Neural progenitor cell (in vitro differentiated cells): Measurements from ENCODE around the gene JMJD4. TPM values are rescaled to one million over a fixed set of nuclear protein-coding genes. Genes with fewer than 3 reads are reported as not detected.
"Not testable (repeated sequence)": the region's sequence is repeated elsewhere in the genome, so short reads cannot be mapped to it uniquely, and the experiment has no call there.

Experiments used
- DNase-seq: peaks from one replicate; pipeline ENCODE4 v3.0.0-alpha.2; 2016; ENCODE audit warnings: low spot score
- H2AFZ ChIP-seq: fragments of 200-600 bp; sonication (generic); replicated peaks from 2 replicates; pipeline ENCODE4 v1.6.1; 2016; ENCODE audit warnings: antibody characterized with exemption
- H3F3A ChIP-seq: fragments of 200-600 bp; sonication (generic); 2 replicates; pipeline ENCODE4 v1.6.1; 2016; ENCODE audit warnings: antibody characterized with exemption, low read depth
- H3K27ac ChIP-seq: fragments of 200-600 bp; sonication (generic); 2 replicates; pipeline ENCODE4 v1.5.1; 2016; ENCODE audit warnings: mild to moderate bottlenecking
- H3K27me3 ChIP-seq: fragments of 200-600 bp; sonication (generic); 2 replicates; pipeline ENCODE4 v1.6.1; 2016; ENCODE audit warnings: mild to moderate bottlenecking, moderate library complexity
- H3K36me3 ChIP-seq: fragments of 200-600 bp; sonication (generic); 2 replicates; pipeline ENCODE4 v1.5.1; 2016
- H3K4me1 ChIP-seq: fragments of 200-600 bp; sonication (generic); 2 replicates; pipeline ENCODE4 v1.6.1; 2016; ENCODE audit warnings: mixed run types
- H3K4me2 ChIP-seq: fragments of 200-600 bp; sonication (generic); 2 replicates; pipeline ENCODE4 v1.6.1; 2016
- H3K4me3 ChIP-seq: fragments of 200-600 bp; sonication (generic); 2 replicates; pipeline ENCODE4 v1.5.1; 2016
- H3K79me2 ChIP-seq: fragments of 200-600 bp; sonication (generic); 2 replicates; pipeline ENCODE4 v1.6.1; 2016; ENCODE audit warnings: low read depth
- H3K9ac ChIP-seq: fragments of 200-600 bp; sonication (generic); 2 replicates; pipeline ENCODE4 v1.6.1; 2016
- H3K9me3 ChIP-seq: fragments of 200-600 bp; sonication (generic); 2 replicates; pipeline ENCODE4 v1.5.1; 2016; ENCODE audit warnings: low read depth
- H4K20me1 ChIP-seq: fragments of 200-600 bp; sonication (generic); 2 replicates; pipeline ENCODE4 v1.6.1; 2016; ENCODE audit warnings: low read depth
- H3K27ac Mint-ChIP-seq: 3 replicates; pipeline ENCODE4 v1.8.0; 2021; ENCODE audit warnings: mixed read lengths
- H3K27me3 Mint-ChIP-seq: 2 replicates; pipeline ENCODE4 v1.8.0; 2022; ENCODE audit warnings: low read depth, mild to moderate bottlenecking, inconsistent platforms, moderate library complexity, mixed read lengths; ENCODE audit not compliant: insufficient read depth
- H3K36me3 Mint-ChIP-seq: 3 replicates; pipeline ENCODE4 v1.8.0; 2021; ENCODE audit warnings: mixed read lengths
- H3K4me1 Mint-ChIP-seq: 3 replicates; pipeline ENCODE4 v1.8.0; 2021; ENCODE audit warnings: mixed read lengths
- H3K4me3 Mint-ChIP-seq: 3 replicates; pipeline ENCODE4 v1.8.0; 2021; ENCODE audit warnings: mild to moderate bottlenecking, moderate library complexity, mixed read lengths
- H3K9me3 Mint-ChIP-seq: 3 replicates; pipeline ENCODE4 v1.8.0; 2020; ENCODE audit warnings: mixed read lengths
- CTCF ChIP-seq: fragments of 200-600 bp; sonication (generic); IDR thresholded peaks from 2 replicates; pipeline ENCODE4 v1.5.1; 2017; ENCODE audit warnings: antibody characterized with exemption, mild to moderate bottlenecking
- EZH2 ChIP-seq: fragments of 200-600 bp; sonication (generic); IDR thresholded peaks from 2 replicates; pipeline ENCODE4 v1.6.1; 2017; ENCODE audit warnings: antibody characterized with exemption, mild to moderate bottlenecking, moderate library complexity
- EZH2phosphoT487 ChIP-seq: fragments of 200-600 bp; sonication (generic); IDR thresholded peaks from 2 replicates; pipeline ENCODE4 v1.6.1; 2017; ENCODE audit warnings: antibody characterized with exemption
- total RNA-seq: library from RNA; depleted of rRNA; stranded (reverse); fragments of >200 nt; gene quantifications from 2 replicates; pipeline ENCODE4 v1.2.3, GENCODE V29; 2015; ENCODE audit warnings: low replicate concordance

Gene JMJD4
- total RNA-seq, 1 donor from 2014 or later: 7.5 TPM

- Histone ChIP-seq H3K27me3 (no peaks in the 10 kb centered on the region), H3K4me1 (no peaks in the 10 kb centered on the region), H3K36me3 (no peaks in the 10 kb centered on the region), H4K20me1 (no peaks in the 10 kb centered on the region), H3K9me3 (peaks cover 11% of the 10 kb centered on the region), H3K79me2 (no peaks in the 10 kb centered on the region), H3K9ac (no peak overlapping the region), H3K27ac (no peak overlapping the region), H3K4me3 (no peak overlapping the region), H2AFZ (no peak overlapping the region), H3F3A (no peaks in the 10 kb centered on the region), H3K4me2 (no peak overlapping the region)
- no peaks in the 10 kb centered on the region for H3K36me3 Mint-ChIP-seq
- TF ChIP-seq EZH2phosphoT487 (no peak), EZH2 (no peak), CTCF (no peak)
- H3K27me3 Mint-ChIP-seq: peaks cover 8% of the 10 kb centered on the region
- DNase-seq: no peak
- H3K9me3 Mint-ChIP-seq: peaks cover 43% of the 10 kb centered on the region
- H3K4me1 Mint-ChIP-seq: no peaks in the 10 kb centered on the region
- H3K4me3 Mint-ChIP-seq: no peak overlapping the region
- H3K27ac Mint-ChIP-seq: no peak overlapping the region
Measured at GRCh38 chr1:227712648-227713047, 22.5 kb downstream of the JMJD4 start.

GRCh38 chr1:227710474-227710873, 24.6 kb downstream of the JMJD4 start:
- H3K4me3 Mint-ChIP-seq, H3K4me1 ChIP-seq, H3K79me2 ChIP-seq, H3K27me3 Mint-ChIP-seq, H4K20me1 ChIP-seq, H3K36me3 ChIP-seq, H3K27ac Mint-ChIP-seq, H3K27ac ChIP-seq, H3K4me1 Mint-ChIP-seq, H3K4me3 ChIP-seq, H3K4me2 ChIP-seq, H3K36me3 Mint-ChIP-seq, H3K9ac ChIP-seq, H3K27me3 ChIP-seq, DNase-seq, H2AFZ ChIP-seq, H3F3A ChIP-seq: not testable (repeated sequence)
- H3K9me3 ChIP-seq: peaks cover 11% of the 10 kb centered on the region
- H3K9me3 Mint-ChIP-seq: peaks cover 35% of the 10 kb centered on the region

- H3K79me2 ChIP-seq: no peaks in the 10 kb centered on the region
- no peaks in the 10 kb centered on the region for H3K36me3 ChIP-seq
- H4K20me1 ChIP-seq: no peaks in the 10 kb centered on the region
- peaks cover 11% of the 10 kb centered on the region for H3K9me3 ChIP-seq
- no peak overlapping the region for H3K4me3 ChIP-seq
- no peaks in the 10 kb centered on the region for H3K4me1 Mint-ChIP-seq
- H3K4me3 Mint-ChIP-seq: no peak overlapping the region
- H3K4me2 ChIP-seq: no peak overlapping the region
- H3K27me3 Mint-ChIP-seq: peaks cover 8% of the 10 kb centered on the region
- no peaks in the 10 kb centered on the region for H3K27me3 ChIP-seq
- no peak overlapping the region for H3K27ac Mint-ChIP-seq
- H2AFZ ChIP-seq: no peak overlapping the region
- no peak for DNase-seq
- peaks cover 32% of the 10 kb centered on the region for H3K9me3 Mint-ChIP-seq
- H3K36me3 Mint-ChIP-seq: no peaks in the 10 kb centered on the region
- TF ChIP-seq CTCF: no peak
- TF ChIP-seq EZH2phosphoT487: no peak
- TF ChIP-seq EZH2: no peak
- no peaks in the 10 kb centered on the region for H3K4me1 ChIP-seq
- no peak overlapping the region for H3K27ac ChIP-seq
- H3K9ac ChIP-seq: no peak overlapping the region
- H3F3A ChIP-seq: no peaks in the 10 kb centered on the region
Measured at GRCh38 chr1:227709451-227709850, 25.7 kb downstream of the JMJD4 start.

- no peaks in the 10 kb centered on the region for H3K36me3 ChIP-seq
- Mint-ChIP-seq H3K9me3 (peaks cover 38% of the 10 kb centered on the region), H3K27me3 (peaks cover 3% of the 10 kb centered on the region), H3K36me3 (no peaks in the 10 kb centered on the region), H3K4me3 (no peak overlapping the region), H3K4me1 (no peaks in the 10 kb centered on the region), H3K27ac (no peak overlapping the region)
- no peak overlapping the region for H3K4me2 ChIP-seq
- peaks cover 11% of the 10 kb centered on the region for H3K9me3 ChIP-seq
- H3K27me3 ChIP-seq: no peaks in the 10 kb centered on the region
- no peaks in the 10 kb centered on the region for H4K20me1 ChIP-seq
- no peaks in the 10 kb centered on the region for H3F3A ChIP-seq
- no peak for DNase-seq
- TF ChIP-seq EZH2phosphoT487 (no peak), EZH2 (no peak), CTCF (no peak)
- no peaks in the 10 kb centered on the region for H3K79me2 ChIP-seq
- H3K4me3 ChIP-seq: no peak overlapping the region
- H3K9ac ChIP-seq: no peak overlapping the region
- H3K4me1 ChIP-seq: no peaks in the 10 kb centered on the region
- H2AFZ ChIP-seq: no peak overlapping the region
- H3K27ac ChIP-seq: no peak overlapping the region
Measured at GRCh38 chr1:227707846-227708245, 27.3 kb downstream of the JMJD4 start.

- not testable (repeated sequence) for H3K79me2 ChIP-seq, H2AFZ ChIP-seq, H3K9me3 ChIP-seq, H3K4me2 ChIP-seq, H3K4me3 ChIP-seq, H3K27ac ChIP-seq, H3K9ac ChIP-seq, H3K27me3 ChIP-seq, H3K4me3 Mint-ChIP-seq, H3K36me3 ChIP-seq, H3K4me1 Mint-ChIP-seq, H3K4me1 ChIP-seq, H3F3A ChIP-seq, H3K36me3 Mint-ChIP-seq, H4K20me1 ChIP-seq, DNase-seq, H3K27me3 Mint-ChIP-seq, H3K27ac Mint-ChIP-seq
- peaks cover 34% of the 10 kb centered on the region for H3K9me3 Mint-ChIP-seq
Measured at GRCh38 chr1:227701631-227702030, 33.5 kb downstream of the JMJD4 start.
